Spleen (tissue), 11 donors: ENCODE results near the gene SLC47A1. TPM values are rescaled to one million over a fixed set of nuclear protein-coding genes. Genes with fewer than 3 reads are reported as not detected.

Experiments
- DNase-seq: peaks from one replicate; pipeline ENCODE4 v3.0.0-alpha.2; 2020
- H3K27ac ChIP-seq, 8 donors: fragments of 200-600 bp; sonication (generic) in 7 of 8; 1 replicate in 4 of 8; 2 replicates in 4 of 8; pipeline versions ENCODE4 v1.5.0 to v1.8.0; 2016 to 2021; ENCODE audit warnings: inconsistent platforms in 4 of 8, mild to moderate bottlenecking in 4 of 8, moderate library complexity in 1 of 8
- H3K27me3 ChIP-seq, 7 donors: fragments of 200-600 bp; sonication (generic) in 6 of 7; replicated peaks in 1 of 7; 1 replicate in 4 of 7; 2 replicates in 3 of 7; pipeline versions ENCODE4 v1.5.0 to v1.8.0; 2016 to 2021; ENCODE audit warnings: inconsistent platforms in 3 of 7, mild to moderate bottlenecking in 1 of 7
- H3K36me3 ChIP-seq, 6 donors: fragments of 200-600 bp; sonication (generic) in 5 of 6; 1 replicate in 4 of 6; 2 replicates in 2 of 6; pipeline versions ENCODE4 v1.5.0 to v1.8.0; 2016 to 2021; ENCODE audit warnings: inconsistent platforms in 2 of 6
- H3K4me1 ChIP-seq, 6 donors: fragments of 200-600 bp; sonication (generic) in 5 of 6; 1 replicate in 3 of 6; 2 replicates in 3 of 6; pipeline versions ENCODE4 v1.5.0 to v1.8.0; 2016 to 2021; ENCODE audit warnings: inconsistent platforms in 3 of 6
- H3K4me3 ChIP-seq, 8 donors: fragments of 200-600 bp; sonication (generic) in 7 of 8; 1 replicate in 4 of 8; 2 replicates in 4 of 8; pipeline versions ENCODE4 v1.5.0 to v1.8.0; 2016 to 2021; ENCODE audit warnings: inconsistent platforms in 4 of 8, mild to moderate bottlenecking in 4 of 8, moderate library complexity in 2 of 8
- H3K9me3 ChIP-seq, 8 donors: fragments of 200-600 bp; sonication (generic) in 7 of 8; 1 replicate in 4 of 8; 2 replicates in 4 of 8; pipeline versions ENCODE4 v1.5.0 to v1.8.0; 2016 to 2021; ENCODE audit warnings: inconsistent platforms in 4 of 8
- CTCF ChIP-seq, 11 experiments: fragments of 200-600 bp in 7 of 11; fragments of 450-650 bp in 4 of 11; sonication (generic) in 4 of 11; IDR thresholded peaks in 8 of 11; conservative IDR thresholded peaks in 3 of 11; 1 replicate in 7 of 11; 2 replicates in 4 of 11; pipeline versions ENCODE4 v1.4.0 to v1.8.0; 2016 to 2021; ENCODE audit warnings: antibody characterized with exemption in 11 of 11, inconsistent platforms in 4 of 11, mild to moderate bottlenecking in 1 of 11
- POLR2A ChIP-seq, 3 donors: fragments of 450-650 bp; IDR thresholded peaks; one replicate each; pipeline ENCODE4 v1.5.1; 2017; ENCODE audit warnings: antibody characterized with exemption in 3 of 3, mild to moderate bottlenecking in 1 of 3
- POLR2AphosphoS5 ChIP-seq, 3 donors: sonication (generic); formaldehyde crosslinking; IDR thresholded peaks; one replicate each; pipeline ENCODE4 v1.5.1; 2017; ENCODE audit warnings: antibody characterized with exemption in 3 of 3
- WGBS, 5 donors: extraction: QIAGEN DNeasy Blood & Tissue Kit in 3 of 5; methylation state at CpG; one replicate each; pipeline versions ENCODE4 v1.1.5 to v1.1.7; 2013 to 2018; 5-methylcytosine and 5-hydroxymethylcytosine counted together
- intact Hi-C: fragments of 100-400 bp; cut with DNase I; formaldehyde crosslinking; loops from one replicate; pipeline ENCODE4 v1.15.0; 2023; ENCODE audit warnings: low total_unique reads
- polyA plus RNA-seq, 3 donors: library from polyadenylated mRNA; stranded (reverse); fragments of 200-250 nt; gene quantifications; one replicate each; pipeline ENCODE4 v1.2.1, GENCODE V29; 2013
- total RNA-seq, 7 donors: library from RNA; depleted of rRNA in 3 of 7; stranded (reverse); fragments of >200 nt in 3 of 7; fragmentation: NEBNext Ultra II Directional in 4 of 7; extraction: Animal tissue kit (Norgen Biotek cat#: 25700) in 4 of 7; gene quantifications; one replicate each; pipeline versions ENCODE4 v1.1.0 to v1.2.1, GENCODE V29; 2016 to 2021
- donor health status: healthy with polysubstance abuse.
- donor health status: DM: no; HTN: no; CAD: no; lungs with moderate emphysema.
- donor health status: DM: no; HTN: no; CAD: no.
- donor health status: Bipolar disorder and iron deficiency.
- donor health status: healthy.
- donor health status: DM: no; HTN: no; CAD: no.
- donor health status: DM: yes; HTN: yes; CAD: no.

The SLC47A1 gene
- total and polyA plus RNA-seq, 10 donors: 1.2 to 23.0 (median 5.6) TPM

- intact Hi-C loops: no loop called here
- Histone ChIP-seq H3K9me3 (no peaks in the 10 kb centered on the region), H3K4me1 (peaks cover 3 to 38% (median 18%) of the 10 kb centered on the region in 6 donors), H3K27ac (peak overlapping the region in 3 of 8 donors; percentile 57 to 69 (median 57)), H3K27me3 (no peaks in the 10 kb centered on the region), H3K36me3 (no peaks in the 10 kb centered on the region), H3K4me3 (no peak overlapping the region)
- TF ChIP-seq POLR2AphosphoS5 (IDR thresholded peaks at IDR 0.05) (no peak), POLR2A (IDR thresholded peaks at IDR 0.05) (no peak), CTCF (IDR thresholded peaks at IDR 0.05 in 8 of 11, conservative IDR thresholded peaks at IDR 0.05 in 3 of 11) (no peak)
- no peak for DNase-seq
- WGBS, 5 donors: 73 to 95% (median 81%) methylated on average over 6 to 8 of the region's 8 CpGs
These were observed 10.7 kb downstream of the SLC47A1 start for GRCh38 chr17:19544366-19544765.

GRCh38 chr17:19546289-19547065 lies 12.8 kb downstream of the SLC47A1 start:
- peak; percentile 80 for DNase-seq

DNA sequence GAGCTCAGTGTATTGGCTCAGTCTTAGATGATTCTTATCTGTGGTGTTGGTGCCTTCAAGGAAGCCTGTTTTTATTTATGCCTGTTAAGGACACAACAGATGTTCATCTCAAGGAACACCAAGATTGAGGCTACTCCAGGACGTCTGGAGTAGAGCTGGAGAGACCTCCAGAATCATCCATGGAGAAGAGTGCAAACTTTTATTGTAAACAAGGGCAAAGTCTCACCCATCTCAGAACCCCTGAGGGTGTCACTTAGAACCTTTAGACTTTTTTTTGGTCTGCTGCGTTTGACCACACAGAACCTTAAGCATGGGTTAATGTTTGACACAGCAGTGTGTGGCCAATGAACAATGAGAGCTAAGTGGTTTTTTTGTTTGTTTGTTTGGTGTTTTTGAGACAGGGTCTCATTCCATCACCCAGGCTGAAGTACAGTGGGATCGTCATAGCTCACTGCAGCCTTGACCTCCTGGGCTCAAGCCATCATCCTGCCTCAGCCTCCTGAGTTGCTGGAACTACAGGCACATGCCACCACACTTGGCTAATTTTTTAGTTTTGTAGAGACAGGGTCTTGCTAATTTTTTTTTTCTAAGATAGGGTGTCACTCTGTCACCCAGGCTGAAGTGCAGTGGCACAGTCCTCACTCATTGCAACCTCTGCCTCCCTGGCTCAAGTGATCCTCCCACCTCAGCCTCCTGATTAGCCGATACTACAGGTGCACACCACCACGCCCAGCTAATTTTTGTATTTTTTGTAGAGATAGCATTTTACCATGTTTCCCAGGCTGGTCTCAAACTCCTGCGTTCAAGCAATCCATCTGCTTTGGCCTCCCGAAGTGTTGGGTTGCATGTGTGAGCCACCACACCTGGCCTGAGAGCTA lies 16.3 kb downstream of the SLC47A1 start:
- Histone ChIP-seq H3K27ac (no peak overlapping the region), H3K4me1 (peaks cover 10 to 32% (median 14%) of the 10 kb centered on the region in 6 donors), H3K27me3 (no peaks in the 10 kb centered on the region), H3K36me3 (no peaks in the 10 kb centered on the region), H3K9me3 (no peaks in the 10 kb centered on the region), H3K4me3 (no peak overlapping the region)
- TF ChIP-seq POLR2AphosphoS5 (IDR thresholded peaks at IDR 0.05): no peak
- TF ChIP-seq CTCF (IDR thresholded peaks at IDR 0.05 in 8 of 11, conservative IDR thresholded peaks at IDR 0.05 in 3 of 11): no peak
- TF ChIP-seq POLR2A (IDR thresholded peaks at IDR 0.05): no peak
- DNase-seq: no peak
- intact Hi-C loops: no loop called here
- WGBS, 5 donors: 81 to 91% (median 89%) methylated on average over 7 of the region's 7 CpGs

More at GRCh38 chr17:19546289-19547065, 12.8 kb downstream of the SLC47A1 start:
- Histone ChIP-seq H3K9me3 (no peaks in the 10 kb centered on the region), H3K36me3 (no peaks in the 10 kb centered on the region), H3K27me3 (no peaks in the 10 kb centered on the region), H3K4me3 (no peak overlapping the region), H3K4me1 (peaks cover 3 to 38% (median 18%) of the 10 kb centered on the region in 6 donors), H3K27ac (peak overlapping the region in 6 of 8 donors; percentile 48 to 69 (median 58))
- TF ChIP-seq POLR2AphosphoS5 (IDR thresholded peaks at IDR 0.05) (peak in 1 of 3 donors; percentile 34), CTCF (IDR thresholded peaks at IDR 0.05 in 8 of 11, conservative IDR thresholded peaks at IDR 0.05 in 3 of 11) (peak in 7 of 11 experiments; percentile 18 to 59 (median 39)), POLR2A (IDR thresholded peaks at IDR 0.05) (no peak)
- intact Hi-C loops: no loop called here
- 29 to 35% (median 31%) methylated on average over 6 of the region's 6 CpGs for WGBS, 5 donors
